ENCODE measurements around the gene ZSCAN1.

ZSCAN1 gene

DNA sequence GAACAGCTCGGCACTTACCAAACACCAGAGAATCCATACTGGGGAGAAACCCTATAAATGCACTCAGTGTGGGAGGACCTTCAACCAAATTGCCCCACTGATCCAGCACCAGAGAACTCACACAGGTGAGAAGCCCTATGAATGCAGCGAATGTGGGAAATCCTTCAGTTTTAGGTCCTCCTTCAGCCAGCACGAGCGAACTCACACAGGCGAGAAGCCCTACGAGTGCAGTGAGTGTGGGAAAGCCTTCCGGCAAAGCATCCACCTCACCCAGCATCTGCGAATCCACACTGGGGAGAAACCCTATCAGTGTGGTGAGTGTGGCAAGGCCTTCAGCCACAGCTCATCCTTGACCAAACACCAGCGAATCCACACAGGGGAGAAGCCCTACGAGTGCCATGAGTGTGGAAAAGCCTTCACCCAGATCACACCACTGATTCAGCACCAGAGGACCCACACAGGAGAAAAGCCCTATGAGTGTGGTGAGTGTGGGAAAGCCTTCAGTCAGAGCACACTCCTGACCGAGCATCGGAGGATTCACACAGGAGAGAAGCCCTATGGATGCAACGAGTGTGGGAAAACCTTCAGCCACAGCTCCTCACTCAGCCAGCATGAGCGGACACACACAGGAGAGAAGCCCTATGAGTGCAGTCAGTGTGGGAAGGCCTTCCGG, 33.6 kb downstream of the ZSCAN1 start:
- TF ChIP-seq, protein P1, sequence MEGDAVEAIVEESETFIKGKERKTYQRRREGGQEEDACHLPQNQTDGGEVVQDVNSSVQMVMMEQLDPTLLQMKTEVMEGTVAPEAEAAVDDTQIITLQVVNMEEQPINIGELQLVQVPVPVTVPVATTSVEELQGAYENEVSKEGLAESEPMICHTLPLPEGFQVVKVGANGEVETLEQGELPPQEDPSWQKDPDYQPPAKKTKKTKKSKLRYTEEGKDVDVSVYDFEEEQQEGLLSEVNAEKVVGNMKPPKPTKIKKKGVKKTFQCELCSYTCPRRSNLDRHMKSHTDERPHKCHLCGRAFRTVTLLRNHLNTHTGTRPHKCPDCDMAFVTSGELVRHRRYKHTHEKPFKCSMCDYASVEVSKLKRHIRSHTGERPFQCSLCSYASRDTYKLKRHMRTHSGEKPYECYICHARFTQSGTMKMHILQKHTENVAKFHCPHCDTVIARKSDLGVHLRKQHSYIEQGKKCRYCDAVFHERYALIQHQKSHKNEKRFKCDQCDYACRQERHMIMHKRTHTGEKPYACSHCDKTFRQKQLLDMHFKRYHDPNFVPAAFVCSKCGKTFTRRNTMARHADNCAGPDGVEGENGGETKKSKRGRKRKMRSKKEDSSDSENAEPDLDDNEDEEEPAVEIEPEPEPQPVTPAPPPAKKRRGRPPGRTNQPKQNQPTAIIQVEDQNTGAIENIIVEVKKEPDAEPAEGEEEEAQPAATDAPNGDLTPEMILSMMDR (IDR thresholded peaks at IDR 0.05; ENCODE audit: low read depth, low read length), result no peak
- no peak overlapping the region for H3K4me3 ChIP-seq (replicated peaks in 1 of 2; ENCODE audit: low read depth in 2 of 2, low read length in 2 of 2)
- DNase-seq (ENCODE audit: low read depth in 2 of 2), result peak in 1 of 2 donors; percentile 6

DNA sequence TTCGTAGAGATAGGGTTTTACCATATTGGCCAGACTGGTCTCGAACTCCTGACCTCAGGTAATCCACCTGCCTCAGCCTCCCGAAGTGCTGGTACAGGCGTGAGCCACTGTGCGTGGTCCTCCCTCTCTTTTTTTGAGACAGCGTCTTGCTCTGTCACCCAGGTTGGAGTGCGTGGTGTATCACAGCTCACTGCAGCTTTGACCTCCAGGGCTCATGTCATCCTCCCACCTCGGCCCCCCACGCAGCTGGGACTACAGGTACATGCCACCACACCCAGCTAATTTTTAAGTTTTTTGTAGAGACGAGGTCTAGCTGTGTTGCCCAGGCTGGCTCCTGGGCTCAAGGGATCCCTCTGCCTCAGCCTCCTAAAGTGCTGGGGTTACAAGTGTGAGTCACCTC, 46.0 kb downstream of the ZSCAN1 start:
- TF ChIP-seq, protein P1 (IDR thresholded peaks at IDR 0.05; ENCODE audit: low read depth, low read length), result no peak
- no peak for DNase-seq (ENCODE audit: low read depth in 2 of 2)
- no peak overlapping the region for H3K4me3 ChIP-seq (replicated peaks in 1 of 2; ENCODE audit: low read depth in 2 of 2, low read length in 2 of 2)

DNA sequence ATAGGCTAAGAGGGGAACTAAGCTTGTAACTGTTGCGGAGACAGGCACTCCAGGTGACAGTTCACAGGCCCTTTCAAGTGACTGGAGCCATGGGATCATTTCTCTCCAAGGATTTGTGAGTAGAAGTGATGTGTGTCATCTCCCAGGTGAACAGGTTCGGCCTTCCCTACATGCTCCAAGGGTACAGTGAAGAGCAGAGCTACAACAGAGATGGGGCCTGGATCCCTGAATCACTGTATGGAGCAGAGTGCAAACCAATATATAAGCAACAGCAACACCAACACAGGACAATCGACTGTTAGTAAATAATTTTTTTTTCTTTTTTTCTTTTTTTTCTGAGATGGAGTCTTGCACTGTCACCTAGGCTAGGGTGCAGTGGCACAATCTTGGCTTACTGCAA, 49.2 kb downstream of the ZSCAN1 start:
- no peak overlapping the region for H3K4me3 ChIP-seq (replicated peaks in 1 of 2; ENCODE audit: low read depth in 2 of 2, low read length in 2 of 2)
- peak in 1 of 2 donors; percentile 5 for DNase-seq (ENCODE audit: low read depth in 2 of 2)
- TF ChIP-seq, protein P1 (IDR thresholded peaks at IDR 0.05; ENCODE audit: low read depth, low read length), result no peak

DNA sequence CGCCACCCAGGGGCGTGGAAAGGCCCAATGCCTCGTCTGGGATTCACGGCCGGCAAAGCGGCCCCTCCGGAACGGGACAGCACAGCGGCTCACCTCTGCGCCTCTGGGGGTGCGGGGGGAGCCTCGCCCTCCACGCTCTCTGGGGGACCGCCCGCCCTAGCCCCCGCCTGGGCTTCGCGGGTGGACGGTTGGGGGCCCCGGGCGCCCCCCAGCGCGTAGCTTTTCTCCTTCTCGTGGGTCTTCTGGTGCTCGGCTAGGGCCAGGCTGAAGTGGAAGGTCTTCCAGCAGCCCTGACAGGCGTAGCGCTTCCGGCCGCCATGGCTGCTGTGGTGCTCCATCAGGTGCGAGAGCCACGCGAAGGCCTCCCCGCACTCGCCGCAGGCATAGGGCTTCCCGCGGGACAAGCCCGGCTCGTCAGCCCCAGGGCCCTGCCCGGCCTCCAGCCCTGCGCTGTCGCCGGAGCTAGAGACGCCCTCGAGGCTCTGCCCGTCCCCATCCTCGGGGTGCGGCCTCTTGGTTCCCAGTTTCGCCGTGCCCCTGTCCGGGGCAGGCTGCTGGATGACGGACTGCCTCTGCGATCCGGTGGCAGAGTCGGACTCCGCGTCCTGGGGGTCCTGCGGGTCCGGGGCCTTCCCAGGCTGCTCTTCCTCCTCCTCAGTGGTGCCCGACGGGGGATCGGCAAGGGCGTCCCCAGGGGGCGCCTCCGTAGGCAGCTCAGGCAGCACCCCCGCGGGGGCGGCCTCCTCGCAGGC, 50.9 kb downstream of the ZSCAN1 start:
- no peak overlapping the region for H3K4me3 ChIP-seq (replicated peaks in 1 of 2; ENCODE audit: low read depth in 2 of 2, low read length in 2 of 2)
- TF ChIP-seq, protein P1 (IDR thresholded peaks at IDR 0.05; ENCODE audit: low read depth, low read length), result no peak
- DNase-seq (ENCODE audit: low read depth in 2 of 2), result no peak

DNA sequence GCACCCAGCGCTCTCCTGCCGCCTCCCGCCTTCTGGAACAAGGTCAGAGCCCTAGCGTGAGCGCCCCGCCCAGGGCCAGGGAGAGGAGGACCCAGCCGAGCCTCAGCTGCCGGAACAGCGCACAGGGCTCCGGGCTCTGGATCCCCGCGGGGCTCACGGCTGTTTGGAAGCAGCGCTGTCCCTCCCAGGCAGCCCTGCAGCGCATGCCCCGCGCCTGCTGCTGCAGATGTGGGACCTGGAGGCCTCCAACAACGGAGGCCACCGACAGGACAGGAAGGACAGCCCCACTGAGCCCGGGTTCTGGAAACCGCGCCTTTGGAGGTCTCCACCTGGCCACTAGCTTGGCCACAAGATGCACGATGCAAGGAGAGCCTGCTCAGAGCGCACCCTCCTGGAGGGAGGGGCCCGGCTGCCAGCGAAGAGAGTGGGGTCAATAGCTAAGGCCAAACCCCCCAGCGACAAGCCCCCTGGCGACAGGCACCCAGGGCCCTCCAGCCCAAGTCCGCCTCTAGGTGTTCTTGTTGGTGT, 51.6 kb downstream of the ZSCAN1 start:
- TF ChIP-seq, protein P1 (IDR thresholded peaks at IDR 0.05; ENCODE audit: low read depth, low read length), result no peak
- H3K4me3 ChIP-seq (replicated peaks in 1 of 2; ENCODE audit: low read depth in 2 of 2, low read length in 2 of 2), result no peak overlapping the region
- no peak for DNase-seq (ENCODE audit: low read depth in 2 of 2)

DNA sequence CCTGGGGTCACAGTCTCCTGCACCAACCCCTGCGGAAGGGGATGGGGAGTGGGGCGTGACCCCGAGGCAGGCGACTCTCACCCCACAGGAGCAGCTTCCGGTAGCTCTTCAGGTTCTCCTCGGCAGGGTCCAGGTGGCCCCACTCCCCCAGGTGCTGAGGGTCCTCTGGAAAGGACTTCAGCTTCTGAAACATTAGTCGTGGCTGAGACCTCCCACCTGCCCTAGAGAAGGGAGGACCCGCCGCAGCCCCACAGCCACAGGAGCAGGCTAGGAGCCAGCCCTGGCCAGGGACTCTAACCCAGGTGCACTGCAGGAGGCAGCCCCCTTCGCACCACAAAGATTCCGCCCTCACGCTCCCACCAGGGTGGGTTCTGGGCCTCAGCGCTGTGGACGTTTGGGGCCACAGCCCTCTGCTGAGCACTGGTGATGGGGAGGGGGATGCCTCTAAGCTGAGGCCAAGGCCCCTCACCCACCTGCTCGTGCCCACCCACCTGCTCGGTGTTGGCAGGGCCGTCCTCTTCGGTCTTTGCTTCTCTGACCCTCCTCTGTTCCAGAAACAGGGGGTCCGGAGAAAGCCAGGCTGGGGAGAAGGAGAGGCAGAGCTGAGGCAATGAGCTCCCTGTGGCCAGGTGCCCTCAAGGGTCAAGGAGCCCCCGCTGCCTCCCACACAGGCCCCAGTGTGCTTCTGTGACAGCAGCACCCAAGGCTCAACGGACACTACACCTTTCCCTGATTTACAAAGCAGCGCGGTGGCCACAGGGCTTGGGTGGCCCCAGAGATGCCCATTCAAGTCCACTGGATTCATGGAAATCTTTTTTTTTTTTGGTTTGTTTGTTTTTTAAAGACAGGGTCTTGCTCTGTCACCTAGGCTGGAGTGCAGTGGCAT, 53.2 kb downstream of the ZSCAN1 start:
- DNase-seq (ENCODE audit: low read depth in 2 of 2), result no peak
- TF ChIP-seq, protein P1 (IDR thresholded peaks at IDR 0.05; ENCODE audit: low read depth, low read length), result no peak
- H3K4me3 ChIP-seq (replicated peaks in 1 of 2; ENCODE audit: low read depth in 2 of 2, low read length in 2 of 2), result no peak overlapping the region

All from cardiac fibroblast (primary cell).